Mesothelial cell of epicardium (in vitro differentiated cells): ENCODE results near the gene CRACR2B. TPM values are rescaled to one million over a fixed set of nuclear protein-coding genes. Genes with fewer than 3 reads are reported as not detected.
A peak's percentile ranks its signal among the peaks of the same experiment; 100 is the strongest.

Source experiments
- DNase-seq, 2 experiments: peaks; one replicate each; pipeline ENCODE4 v3.0.0; 2021; ENCODE audit warnings: low spot score in 2 of 2; ENCODE audit not compliant: unreplicated experiment in 2 of 2
- H3K27ac Mint-ChIP-seq: 2 replicates; pipeline ENCODE4 v1.8.0; 2021; ENCODE audit warnings: mixed read lengths
- H3K27me3 Mint-ChIP-seq: 2 replicates; pipeline ENCODE4 v1.8.0; 2021; ENCODE audit warnings: low read depth, mixed read lengths
- H3K36me3 Mint-ChIP-seq: 2 replicates; pipeline ENCODE4 v1.8.0; 2021; ENCODE audit warnings: mixed read lengths
- H3K4me1 Mint-ChIP-seq: 2 replicates; pipeline ENCODE4 v1.8.0; 2021; ENCODE audit warnings: mixed read lengths
- H3K4me3 Mint-ChIP-seq: 2 replicates; pipeline ENCODE4 v1.8.0; 2021; ENCODE audit warnings: mild to moderate bottlenecking, moderate library complexity, mixed read lengths
- H3K9me3 Mint-ChIP-seq: 2 replicates; pipeline ENCODE4 v1.8.0; 2021; ENCODE audit warnings: mixed read lengths
- CTCF ChIP-seq: fragments of 200-600 bp; sonication (generic); IDR thresholded peaks from one replicate; pipeline ENCODE4 v1.5.0; 2021; ENCODE audit warnings: antibody characterized with exemption; ENCODE audit not compliant: unreplicated experiment
- total RNA-seq: library from RNA; stranded (reverse); gene quantifications from 3 replicates; pipeline ENCODE4 v1.2.1, GENCODE V29; 2021

Gene CRACR2B
- total RNA-seq, 1 donor from 2014 or later = 9.9 TPM

GRCh38 chr11:802018-802617, 25.6 kb upstream of the CRACR2B start:
- Mint-ChIP-seq H3K27ac (no peak overlapping the region), H3K9me3 (no peaks in the 10 kb centered on the region)
- TF ChIP-seq CTCF = no peak

DNA sequence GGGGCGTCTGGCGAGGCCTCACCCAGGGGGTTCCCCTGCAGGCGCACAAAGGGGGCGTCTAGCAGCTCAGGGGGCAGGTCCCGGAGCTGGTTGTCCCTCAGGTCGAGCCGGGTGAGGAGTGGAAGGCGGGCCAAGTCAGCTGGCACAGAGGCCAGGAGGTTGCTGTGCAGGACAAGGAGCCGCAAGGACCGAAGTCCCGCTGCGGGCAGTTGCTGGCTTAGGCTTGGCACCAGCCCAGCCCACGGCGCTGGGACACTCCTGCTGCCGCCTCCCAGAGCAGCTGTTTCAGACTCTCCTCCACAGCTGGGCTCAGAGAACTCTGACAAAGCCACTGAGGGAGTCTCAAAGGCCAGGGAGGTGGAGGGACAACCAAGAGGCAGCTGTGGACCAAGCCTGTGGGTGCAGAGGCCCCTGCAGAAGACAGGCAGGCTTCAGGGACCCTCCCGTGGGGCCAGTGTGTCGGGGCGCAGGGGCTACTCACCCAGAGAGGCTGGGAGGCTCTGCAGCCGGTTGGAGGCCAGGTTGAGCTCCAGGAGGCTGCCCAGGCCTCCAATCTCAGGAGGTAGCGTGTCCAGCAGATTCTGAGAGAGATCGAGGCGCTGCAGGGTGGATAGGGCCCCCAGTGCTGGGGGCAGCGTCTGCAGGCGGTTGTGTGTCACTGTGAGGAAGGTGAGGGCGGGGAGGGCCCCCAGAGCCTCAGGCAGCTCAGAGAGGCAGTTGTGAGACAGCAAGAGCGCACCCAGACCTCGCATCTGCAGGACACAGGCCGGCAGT, 24.8 kb upstream of the CRACR2B start:
- H3K4me1 Mint-ChIP-seq = peaks cover 12% of the 10 kb centered on the region
- TF ChIP-seq CTCF = no peak
- peak overlapping the region; percentile 42 for H3K4me3 Mint-ChIP-seq
- H3K36me3 Mint-ChIP-seq = no peaks in the 10 kb centered on the region
- H3K27ac Mint-ChIP-seq = no peak overlapping the region
- no peaks in the 10 kb centered on the region for H3K9me3 Mint-ChIP-seq
- no peaks in the 10 kb centered on the region for H3K27me3 Mint-ChIP-seq
- no peak for DNase-seq

More at GRCh38 chr11:802018-802617, 25.6 kb upstream of the CRACR2B start:
- no peaks in the 10 kb centered on the region for H3K36me3 Mint-ChIP-seq
- H3K4me3 Mint-ChIP-seq = no peak overlapping the region
- H3K27me3 Mint-ChIP-seq = no peaks in the 10 kb centered on the region
- DNase-seq = no peak
- peaks cover 10% of the 10 kb centered on the region for H3K4me1 Mint-ChIP-seq

DNA sequence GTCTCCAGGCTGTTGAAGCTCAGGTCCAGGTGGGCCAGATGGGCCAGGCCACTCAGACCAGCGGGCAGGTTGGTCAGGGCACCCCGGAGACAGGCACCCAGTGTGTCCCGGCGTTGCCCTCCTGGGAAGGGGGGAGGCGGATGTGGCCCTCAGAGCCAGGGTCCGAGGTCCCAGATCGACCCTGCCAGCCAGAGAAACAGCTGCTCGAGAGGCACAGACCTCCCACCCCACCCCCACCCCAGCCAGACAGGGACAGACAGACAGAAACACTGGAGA, 24.3 kb upstream of the CRACR2B start:
- Mint-ChIP-seq H3K4me1 (peaks cover 14% of the 10 kb centered on the region), H3K27me3 (no peaks in the 10 kb centered on the region), H3K27ac (no peak overlapping the region), H3K9me3 (no peaks in the 10 kb centered on the region), H3K4me3 (no peak overlapping the region), H3K36me3 (no peaks in the 10 kb centered on the region)
- no peak for DNase-seq
- no peak for TF ChIP-seq CTCF

DNA sequence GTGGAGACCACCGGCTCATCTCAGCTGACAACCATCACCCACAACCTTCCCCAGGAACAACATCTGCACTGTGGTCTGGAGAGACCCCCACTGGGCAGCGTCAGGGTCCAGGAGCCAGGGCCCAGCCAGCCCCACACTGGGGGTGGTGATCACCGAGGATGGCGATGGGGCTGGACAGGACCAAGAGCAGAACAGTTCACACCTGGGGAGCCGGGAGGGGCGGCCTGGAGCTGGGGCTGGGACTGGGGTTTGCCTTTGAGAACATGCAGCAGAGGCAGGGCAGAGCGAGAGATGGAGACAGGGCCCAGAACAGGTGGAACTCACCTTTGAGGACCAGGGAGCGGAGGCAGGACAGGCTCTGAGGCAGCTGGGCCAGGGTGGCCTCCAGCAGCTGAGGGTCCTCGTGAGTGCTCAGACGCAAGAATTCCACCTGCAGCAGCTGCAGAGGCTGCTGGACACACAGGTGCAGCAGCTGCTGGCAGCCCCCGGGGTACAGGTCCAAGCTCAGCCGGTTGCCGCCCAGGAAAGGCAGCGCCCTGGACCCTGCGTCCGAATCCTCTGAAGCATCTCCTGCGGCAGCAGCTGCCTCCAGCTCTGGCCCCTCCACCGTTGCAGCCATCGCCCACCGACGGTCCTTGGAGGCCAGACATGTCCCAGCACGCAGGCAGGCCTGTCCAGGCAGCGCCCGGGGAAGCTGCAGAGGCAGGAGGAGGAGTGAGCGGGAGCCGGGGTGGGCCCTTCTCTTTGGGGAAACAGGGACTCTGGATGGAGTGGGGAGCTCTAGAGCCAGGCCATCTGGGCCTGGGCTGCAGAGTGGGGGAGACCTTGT, 23.7 kb upstream of the CRACR2B start:
- peak; percentile 69 to 81 for DNase-seq
- peak overlapping the region; percentile 76 for H3K4me3 Mint-ChIP-seq
- H3K27me3 Mint-ChIP-seq = no peaks in the 10 kb centered on the region
- H3K9me3 Mint-ChIP-seq = no peaks in the 10 kb centered on the region
- no peaks in the 10 kb centered on the region for H3K36me3 Mint-ChIP-seq
- H3K4me1 Mint-ChIP-seq = peaks cover 20% of the 10 kb centered on the region
- peak overlapping the region; percentile 64 for H3K27ac Mint-ChIP-seq
- TF ChIP-seq CTCF = no peak

DNA sequence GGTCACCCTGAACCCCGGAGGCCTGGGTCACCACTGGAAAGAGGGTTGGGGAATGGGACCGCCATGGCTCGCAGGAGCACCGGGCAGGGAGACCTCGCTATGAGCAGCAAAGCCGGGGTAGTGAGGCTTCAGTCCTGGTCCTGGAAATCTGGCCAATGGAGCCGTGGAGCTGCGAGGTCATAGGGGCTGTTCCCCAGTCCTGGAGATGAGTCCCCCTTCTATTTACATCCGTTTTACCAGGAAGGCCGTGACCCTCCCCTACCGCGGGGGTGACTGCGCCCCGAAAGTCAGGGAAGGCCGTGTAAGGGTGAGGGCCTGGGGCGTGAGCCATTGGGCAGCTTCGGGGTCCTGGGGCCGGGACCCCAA, 23.1 kb upstream of the CRACR2B start:
- H3K9me3 Mint-ChIP-seq = no peaks in the 10 kb centered on the region
- H3K4me1 Mint-ChIP-seq = peaks cover 21% of the 10 kb centered on the region
- peak overlapping the region; percentile 64 for H3K27ac Mint-ChIP-seq
- DNase-seq = no peak
- no peaks in the 10 kb centered on the region for H3K27me3 Mint-ChIP-seq
- peak overlapping the region; percentile 76 for H3K4me3 Mint-ChIP-seq
- H3K36me3 Mint-ChIP-seq = no peaks in the 10 kb centered on the region
- no peak for TF ChIP-seq CTCF
